Esophagus muscularis mucosa (tissue), 4 donors: ENCODE measurements around the gene BCL11A.

Source experiments
- EP300 ChIP-seq: sonication (generic); formaldehyde crosslinking; IDR thresholded peaks from one replicate; pipeline ENCODE4 v1.6.1; 2017; ENCODE audit warnings: antibody characterized with exemption
- POLR2A ChIP-seq: fragments of 450-650 bp; IDR thresholded peaks from one replicate; pipeline ENCODE4 v1.6.1; 2017; ENCODE audit warnings: antibody characterized with exemption, moderate library complexity, mild to moderate bottlenecking, low read depth
- POLR2AphosphoS5 ChIP-seq, 2 donors: sonication (generic); formaldehyde crosslinking; IDR thresholded peaks; one replicate each; pipeline ENCODE4 v1.6.1; 2017; ENCODE audit warnings: antibody characterized with exemption in 2 of 2
- TF ChIP-seq, protein P1 (sequence below), 3 experiments: fragments of 200-600 bp in 2 of 3; fragments of 450-650 bp in 1 of 3; sonication (generic) in 2 of 3; IDR thresholded peaks; one replicate each; pipeline ENCODE4 v1.5.1; 2017 to 2019; ENCODE audit warnings: antibody characterized with exemption in 3 of 3, mild to moderate bottlenecking in 2 of 3, moderate library complexity in 1 of 3

DNA sequence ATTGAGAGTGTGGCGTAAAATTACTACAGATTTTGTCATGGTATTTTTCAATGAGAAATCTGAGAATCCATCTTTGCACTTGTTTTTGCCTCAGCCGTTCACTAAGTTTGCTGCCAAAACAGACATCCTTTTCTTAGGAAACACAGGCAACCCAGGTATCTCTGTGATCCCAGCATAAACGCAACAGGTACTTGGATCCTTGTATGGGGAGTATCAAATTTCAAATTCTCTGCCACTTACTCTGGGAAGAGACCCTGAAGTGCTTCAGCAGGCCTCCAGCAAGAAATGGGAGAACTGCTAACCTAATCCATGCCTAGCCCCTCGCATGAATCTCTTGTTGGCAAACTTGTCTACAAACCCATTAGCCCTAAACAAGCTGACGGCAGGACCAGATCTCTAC, 83.1 kb downstream of the BCL11A start:
- TF ChIP-seq, protein P1, sequence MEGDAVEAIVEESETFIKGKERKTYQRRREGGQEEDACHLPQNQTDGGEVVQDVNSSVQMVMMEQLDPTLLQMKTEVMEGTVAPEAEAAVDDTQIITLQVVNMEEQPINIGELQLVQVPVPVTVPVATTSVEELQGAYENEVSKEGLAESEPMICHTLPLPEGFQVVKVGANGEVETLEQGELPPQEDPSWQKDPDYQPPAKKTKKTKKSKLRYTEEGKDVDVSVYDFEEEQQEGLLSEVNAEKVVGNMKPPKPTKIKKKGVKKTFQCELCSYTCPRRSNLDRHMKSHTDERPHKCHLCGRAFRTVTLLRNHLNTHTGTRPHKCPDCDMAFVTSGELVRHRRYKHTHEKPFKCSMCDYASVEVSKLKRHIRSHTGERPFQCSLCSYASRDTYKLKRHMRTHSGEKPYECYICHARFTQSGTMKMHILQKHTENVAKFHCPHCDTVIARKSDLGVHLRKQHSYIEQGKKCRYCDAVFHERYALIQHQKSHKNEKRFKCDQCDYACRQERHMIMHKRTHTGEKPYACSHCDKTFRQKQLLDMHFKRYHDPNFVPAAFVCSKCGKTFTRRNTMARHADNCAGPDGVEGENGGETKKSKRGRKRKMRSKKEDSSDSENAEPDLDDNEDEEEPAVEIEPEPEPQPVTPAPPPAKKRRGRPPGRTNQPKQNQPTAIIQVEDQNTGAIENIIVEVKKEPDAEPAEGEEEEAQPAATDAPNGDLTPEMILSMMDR (IDR thresholded peaks at IDR 0.05), result no peak
- no peak for TF ChIP-seq POLR2AphosphoS5 (IDR thresholded peaks at IDR 0.05)
- no peak for TF ChIP-seq POLR2A
- TF ChIP-seq EP300, result no peak
